Activated CD4-positive, CD25-positive, alpha-beta regulatory T cell treated with anti-CD3 and anti-CD28 coated beads, Interleukin-2, amount 50 U/mL, for 24 hours (primary cell): ENCODE measurements around the gene RAB32.

Experiments
- ATAC-seq, 2 donors: fragments of 150-1000 bp; cut with Tn5 transposase; one replicate each; pipeline ENCODE4 v1.10.0; 2021; ENCODE audit warnings: mild to moderate bottlenecking in 1 of 2, moderate library complexity in 1 of 2

Gene RAB32

GRCh38 chr6:146583966-146584365 lies 40.3 kb downstream of the RAB32 start:
- ATAC-seq = no peak

DNA sequence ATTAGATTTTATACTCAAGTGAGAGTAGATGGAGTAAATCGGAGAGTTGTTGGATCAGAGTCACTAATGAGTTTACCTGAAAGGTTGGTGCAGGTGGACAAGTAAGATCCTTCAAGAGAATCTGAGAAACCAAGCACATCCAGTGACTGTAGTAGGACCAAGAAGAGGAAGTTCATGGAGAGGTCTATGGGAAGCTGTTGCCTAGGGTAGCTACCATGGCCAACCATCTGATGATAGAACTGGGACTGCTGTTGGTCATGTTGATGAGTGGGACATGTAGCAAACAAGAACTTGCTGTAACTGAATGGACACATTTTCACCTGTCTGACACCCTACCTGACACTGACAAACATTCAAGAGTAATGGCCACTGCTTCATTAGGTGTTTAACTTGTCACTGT lies 43.8 kb downstream of the RAB32 start:
- no peak for ATAC-seq

GRCh38 chr6:146590492-146590891 lies 46.9 kb downstream of the RAB32 start:
- no peak for ATAC-seq

DNA sequence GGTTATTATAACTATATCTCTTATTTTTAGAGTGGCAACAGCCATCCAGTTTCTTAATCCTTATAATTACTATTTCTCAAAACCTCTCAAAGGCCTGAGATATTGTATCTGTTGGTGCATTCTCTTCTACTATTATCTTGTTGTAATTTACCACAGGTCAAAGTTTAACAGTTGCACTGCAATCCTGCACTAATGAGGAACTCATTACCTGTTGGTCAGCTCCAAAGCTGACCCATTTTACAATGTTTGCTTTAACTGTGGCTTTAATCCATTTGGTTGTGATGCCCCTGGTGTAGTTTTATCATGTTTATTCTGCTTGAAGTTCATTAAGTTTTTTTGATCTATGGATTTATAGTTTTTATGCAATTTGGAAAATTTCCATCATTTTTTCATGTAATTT lies 48.8 kb downstream of the RAB32 start:
- no peak for ATAC-seq

DNA sequence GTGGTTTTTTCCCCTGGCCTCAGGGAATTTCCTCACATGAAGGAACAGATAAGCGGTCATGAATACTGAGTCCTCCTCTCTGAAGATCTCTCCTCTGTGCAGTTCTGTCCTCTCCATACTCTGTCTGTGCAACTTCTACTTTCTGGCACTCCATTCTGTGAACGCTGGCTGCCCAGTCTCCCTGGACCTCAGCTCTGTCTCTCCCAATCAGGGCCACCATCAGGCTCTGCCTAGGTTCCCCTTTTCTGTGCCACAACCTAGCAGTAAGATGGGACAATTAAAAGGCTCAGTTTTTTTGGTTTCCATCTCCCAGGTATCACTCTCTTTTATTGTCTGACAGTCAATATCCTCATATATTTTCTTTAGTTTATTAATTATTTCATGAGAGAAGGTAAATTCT lies 50.4 kb downstream of the RAB32 start:
- no peak for ATAC-seq

GRCh38 chr6:146594495-146594894 lies 50.9 kb downstream of the RAB32 start:
- ATAC-seq = no peak

- ATAC-seq = no peak
These were observed 52.5 kb downstream of the RAB32 start for GRCh38 chr6:146595972-146596731.

DNA sequence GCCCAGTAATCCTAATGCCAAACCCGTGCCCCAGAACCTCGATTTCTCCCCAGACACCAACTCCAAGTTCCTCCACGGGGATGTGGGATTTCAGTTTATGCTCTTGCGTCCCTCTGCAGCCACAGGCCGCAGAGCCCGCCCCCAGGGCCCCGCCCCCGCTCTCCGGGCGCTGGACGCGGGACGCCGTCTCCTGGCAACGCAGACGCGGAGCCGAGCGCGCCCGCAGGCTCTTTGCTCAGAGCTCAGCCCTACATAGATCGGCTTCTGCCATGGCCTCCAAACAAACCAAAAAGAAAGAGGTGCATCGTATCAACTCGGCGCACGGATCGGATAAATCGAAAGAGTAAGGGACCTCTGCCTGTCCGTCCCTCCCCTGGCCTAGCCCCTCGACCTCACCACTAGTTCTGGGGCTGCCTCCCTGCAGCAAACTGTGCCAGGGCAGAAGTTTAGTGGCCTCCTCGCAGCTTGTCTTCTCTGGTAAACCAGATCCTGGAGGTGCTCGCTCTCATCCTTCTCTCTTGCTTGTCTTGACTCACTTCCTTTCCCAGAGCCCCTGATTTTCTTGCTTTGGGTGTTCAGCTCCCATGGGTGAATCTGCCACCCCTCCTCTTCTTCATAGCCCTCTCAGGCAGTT lies 55.3 kb downstream of the RAB32 start, which contains the start of gene ADGB:
TSS of gene ADGB (plus strand) at position 201 of the 634 bp plus-strand sequence. CDS start at position 270, 69 bp downstream.
- ATAC-seq = no peak

DNA sequence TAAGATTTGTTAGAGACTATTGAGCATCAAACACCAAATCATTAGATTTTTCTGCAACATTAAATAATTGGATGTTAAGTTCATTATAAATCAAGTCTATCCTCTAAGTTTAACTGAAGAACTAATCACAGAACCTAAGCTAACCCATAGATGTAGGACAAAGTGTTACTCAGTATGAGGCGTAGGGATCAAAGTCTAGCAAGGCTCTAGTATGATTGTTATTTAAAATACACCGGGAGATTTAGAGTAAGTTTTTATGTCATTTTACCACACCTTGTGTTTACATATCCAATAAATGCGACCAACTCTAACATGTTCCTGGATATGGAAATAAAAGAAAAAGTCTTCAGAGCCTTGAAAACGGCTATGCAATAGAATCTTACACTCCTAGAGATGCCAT lies 57.7 kb downstream of the RAB32 start:
- no peak for ATAC-seq

GRCh38 chr6:146602526-146602925 lies 58.9 kb downstream of the RAB32 start:
- ATAC-seq = no peak
